Inferior parietal cortex (tissue), 1 donor: ENCODE measurements around the gene MVD.
"Not testable (repeated sequence)": the region's sequence is repeated elsewhere in the genome, so short reads cannot be mapped to it uniquely, and the experiment has no call there.

Experiments used
- DNase-seq: peaks from one replicate; pipeline ENCODE4 v3.0.0-alpha.2; 2016; ENCODE audit errors: extremely low spot score

MVD gene

GRCh38 chr16:88681709-88682451 lies 19.0 kb upstream of the MVD start:
- no peak for DNase-seq

GRCh38 chr16:88681084-88681680 lies 18.3 kb upstream of the MVD start:
- no peak for DNase-seq

GRCh38 chr16:88680554-88681083 lies 17.7 kb upstream of the MVD start:
- DNase-seq, result no peak

- DNase-seq, result no peak
Observed at GRCh38 chr16:88678224-88678979, 15.5 kb upstream of the MVD start.

GRCh38 chr16:88677721-88678120 lies 14.8 kb upstream of the MVD start:
- no peak for DNase-seq

- no peak for DNase-seq
Observed at GRCh38 chr16:88676502-88677242, 13.8 kb upstream of the MVD start.

GRCh38 chr16:88673716-88674379 lies 11.0 kb upstream of the MVD start:
- DNase-seq, result no peak

- no peak for DNase-seq
Observed at GRCh38 chr16:88672776-88673175, 9.9 kb upstream of the MVD start.

- DNase-seq, result no peak
Observed at GRCh38 chr16:88671806-88672205, 8.9 kb upstream of the MVD start.

GRCh38 chr16:88669980-88670379 lies 7.1 kb upstream of the MVD start:
- DNase-seq, result no peak

GRCh38 chr16:88669493-88669892 lies 6.6 kb upstream of the MVD start:
- DNase-seq, result not testable (repeated sequence)

GRCh38 chr16:88667461-88667860 lies 4.6 kb upstream of the MVD start:
- DNase-seq, result no peak

- DNase-seq, result no peak
Observed at GRCh38 chr16:88665570-88665969, 2.7 kb upstream of the MVD start.

GRCh38 chr16:88665148-88665547 lies 2.3 kb upstream of the MVD start:
- DNase-seq, result no peak

- DNase-seq, result no peak
Observed at GRCh38 chr16:88662222-88662842, 559 bp downstream of the MVD start.

GRCh38 chr16:88661468-88661867 lies 1.4 kb downstream of the MVD start:
- DNase-seq, result no peak

- DNase-seq, result no peak
Observed at GRCh38 chr16:88659160-88659559, 3.7 kb downstream of the MVD start.

- no peak for DNase-seq
Observed at GRCh38 chr16:88658714-88659113, 4.2 kb downstream of the MVD start.

- no peak for DNase-seq
Observed at GRCh38 chr16:88657371-88657770, 5.5 kb downstream of the MVD start.

GRCh38 chr16:88656291-88656980 lies 6.5 kb downstream of the MVD start:
- DNase-seq, result no peak
